H1 (cell line): ENCODE data around the gene SMLR1. TPM values are rescaled to one million over a fixed set of nuclear protein-coding genes. Genes with fewer than 3 reads are reported as not detected.

Experiments used
- CTCF ChIA-PET: fragments of 300-600 bp; sonication (Branson Sonifier 250); formaldehyde crosslinking; loops from one replicate; lab custom pipeline; 2021; ENCODE audit not compliant: partially characterized antibody; lab: Charles Lee
- POLR2A ChIA-PET: fragments of 300-600 bp; sonication (Branson Sonifier 250); formaldehyde crosslinking; loops from one replicate; lab custom pipeline; 2021; ENCODE audit warnings: inconsistent platforms; ENCODE audit not compliant: partially characterized antibody; lab: Charles Lee
- DNase-seq, 2 experiments: peaks; one replicate each; pipeline versions ENCODE4 v3.0.0 to v3.0.0-alpha.2; 2010 to 2022; ENCODE audit warnings: low spot score in 2 of 2, low read depth in 1 of 2, mixed read lengths in 1 of 2
- FAIRE-seq: peaks from 2 replicates; lab custom pipeline; 2011; peaks lifted over from hg19 to GRCh38; lab: Jason Lieb, UNC
- H2AFZ ChIP-seq: 2 replicates; pipeline ENCODE4 v1.8.1; 2012; ENCODE audit warnings: low read length, inconsistent platforms
- H2AK5ac ChIP-seq: 2 replicates; pipeline ENCODE4 v1.6.1; 2013; ENCODE audit warnings: low read depth, low read length
- H2BK120ac ChIP-seq: replicated peaks from 2 replicates; pipeline ENCODE3; 2013; ENCODE audit warnings: low read depth, low read length, inconsistent platforms
- H2BK12ac ChIP-seq: 2 replicates; pipeline ENCODE4 v1.6.1; 2013; ENCODE audit warnings: low read depth, low read length
- H2BK15ac ChIP-seq: 2 replicates; pipeline ENCODE4 v1.6.1; 2013; ENCODE audit warnings: low read length
- H2BK20ac ChIP-seq: 2 replicates; pipeline ENCODE4 v1.6.1; 2013; ENCODE audit warnings: low read length
- H2BK5ac ChIP-seq: 2 replicates; pipeline ENCODE4 v1.6.1; 2013; ENCODE audit warnings: low read depth, low read length
- H3K14ac ChIP-seq: 2 replicates; pipeline ENCODE4 v1.6.1; 2013; ENCODE audit warnings: inconsistent platforms; ENCODE audit not compliant: insufficient read length
- H3K18ac ChIP-seq: 2 replicates; pipeline ENCODE4 v1.6.1; 2013; ENCODE audit warnings: low read length; ENCODE audit errors: extremely low read depth
- H3K23ac ChIP-seq: 2 replicates; pipeline ENCODE4 v1.6.1; 2013; ENCODE audit warnings: inconsistent platforms; ENCODE audit not compliant: insufficient read length
- H3K23me2 ChIP-seq: 2 replicates; pipeline ENCODE4 v1.6.1; 2013; ENCODE audit warnings: low read depth, low read length
- H3K27ac ChIP-seq: 2 replicates; pipeline ENCODE4 v1.6.1; 2011; ENCODE audit warnings: low read depth, low read length, inconsistent platforms
- H3K27me3 ChIP-seq, 4 experiments: replicated peaks in 1 of 4; 1 replicate in 1 of 4; 2 replicates in 3 of 4; pipeline versions ENCODE4 v1.6.1 to v1.8.1; 2011 to 2013; ENCODE audit warnings: low read length in 3 of 4, mild to moderate bottlenecking in 3 of 4, inconsistent platforms in 2 of 4, mixed read lengths in 2 of 4, moderate library complexity in 1 of 4; ENCODE audit not compliant: control insufficient read depth in 3 of 4, insufficient read depth in 3 of 4; ENCODE audit errors: extremely low read depth in 1 of 4
- H3K36me3 ChIP-seq, 4 experiments: 2 replicates each; pipeline versions ENCODE4 v1.6.1 to v1.8.1; 2011 to 2013; ENCODE audit warnings: mild to moderate bottlenecking in 4 of 4, low read length in 3 of 4, moderate library complexity in 2 of 4, control low read depth in 1 of 4, inconsistent platforms in 1 of 4; ENCODE audit not compliant: insufficient read depth in 4 of 4, control insufficient read depth in 2 of 4
- H3K4ac ChIP-seq: replicated peaks from 2 replicates; pipeline ENCODE3; 2013; ENCODE audit warnings: low read length, low read depth, mixed read lengths, inconsistent platforms; ENCODE audit not compliant: insufficient read length
- H3K4me1 ChIP-seq, 4 experiments: replicated peaks in 1 of 4; 1 replicate in 1 of 4; 2 replicates in 3 of 4; pipeline versions ENCODE4 v1.6.1 to v1.8.1; 2011 to 2013; ENCODE audit warnings: low read length in 3 of 4, inconsistent platforms in 2 of 4, mixed read lengths in 1 of 4; ENCODE audit not compliant: insufficient read depth in 4 of 4, control insufficient read depth in 3 of 4
- H3K4me2 ChIP-seq, 2 experiments: 2 replicates each; pipeline versions ENCODE4 v1.6.1 to v1.8.1; 2011 to 2013; ENCODE audit warnings: low read depth in 2 of 2, low read length in 2 of 2, control low read depth in 1 of 2, inconsistent platforms in 1 of 2, mild to moderate bottlenecking in 1 of 2; ENCODE audit not compliant: insufficient read depth in 1 of 2
- H3K4me3 ChIP-seq, 4 experiments: fragments of 200-600, 300-600 bp in 1 of 4; sonication (generic), shearing (Covaris generic), sonication (Bioruptor Twin) in 1 of 4; 2 replicates each; pipeline versions ENCODE4 v1.5.1 to v1.8.1; 2011 to 2016; ENCODE audit warnings: low read length in 4 of 4, low read depth in 3 of 4, control low read depth in 2 of 4, inconsistent platforms in 2 of 4, mild to moderate bottlenecking in 2 of 4, mixed read lengths in 1 of 4, moderate library complexity in 1 of 4; ENCODE audit not compliant: insufficient read depth in 2 of 4; ENCODE audit errors: extremely low read depth in 1 of 4
- H3K56ac ChIP-seq: replicated peaks from 2 replicates; pipeline ENCODE3; 2013; ENCODE audit warnings: low read depth, mild to moderate bottlenecking, mixed read lengths, low read length, inconsistent platforms; ENCODE audit not compliant: insufficient read length
- H3K79me1 ChIP-seq: 2 replicates; pipeline ENCODE4 v1.6.1; 2013; ENCODE audit warnings: low read depth, low read length, control low read depth
- H3K79me2 ChIP-seq, 2 experiments: 2 replicates each; pipeline versions ENCODE4 v1.6.1 to v1.8.1; 2012 to 2013; ENCODE audit warnings: low read length in 2 of 2, mild to moderate bottlenecking in 2 of 2, inconsistent platforms in 1 of 2; ENCODE audit not compliant: insufficient read depth in 2 of 2, control insufficient read depth in 1 of 2
- H3K9ac ChIP-seq, 4 experiments: replicated peaks in 1 of 4; 1 replicate in 1 of 4; 2 replicates in 3 of 4; pipeline versions ENCODE4 v1.6.1 to v1.8.1; 2011 to 2013; ENCODE audit warnings: low read depth in 3 of 4, low read length in 3 of 4, control low read depth in 2 of 4, mild to moderate bottlenecking in 2 of 4, moderate library complexity in 2 of 4, inconsistent platforms in 1 of 4; ENCODE audit errors: extremely low read depth in 1 of 4
- H3K9me3 ChIP-seq, 2 experiments: 2 replicates each; pipeline versions ENCODE4 v1.6.1 to v1.8.1; 2012 to 2013; ENCODE audit warnings: mild to moderate bottlenecking in 2 of 2, moderate library complexity in 2 of 2, control low read depth in 1 of 2, inconsistent platforms in 1 of 2, low read depth in 1 of 2, low read length in 1 of 2, mixed read lengths in 1 of 2; ENCODE audit not compliant: insufficient read depth in 2 of 2
- H4K20me1 ChIP-seq, 2 experiments: replicated peaks in 1 of 2; 2 replicates each; pipeline versions ENCODE3 to v1.8.1; 2011 to 2013; ENCODE audit warnings: inconsistent platforms in 2 of 2, low read length in 2 of 2, mild to moderate bottlenecking in 1 of 2; ENCODE audit not compliant: insufficient read depth in 2 of 2, control insufficient read depth in 1 of 2
- H4K5ac ChIP-seq: 2 replicates; pipeline ENCODE4 v1.6.1; 2013; ENCODE audit warnings: low read length, low read depth, mixed read lengths, inconsistent platforms; ENCODE audit not compliant: insufficient read length
- H4K8ac ChIP-seq: 2 replicates; pipeline ENCODE4 v1.8.0; 2013; ENCODE audit warnings: mild to moderate bottlenecking, moderate library complexity, low read length, inconsistent platforms; ENCODE audit not compliant: insufficient read depth; ENCODE audit errors: extremely low read depth
- H4K91ac ChIP-seq: replicated peaks from 2 replicates; pipeline ENCODE3; 2013; ENCODE audit warnings: low read length, mixed read lengths, inconsistent platforms; ENCODE audit not compliant: insufficient read length
- BACH1 ChIP-seq: IDR thresholded peaks from 2 replicates; pipeline ENCODE4 v1.6.1; 2012; ENCODE audit warnings: low read length, improper control_type of control experiment
- GABPA ChIP-seq: IDR thresholded peaks from 2 replicates; pipeline ENCODE4 v1.6.1; 2011; ENCODE audit warnings: mild to moderate bottlenecking, low read length, moderate library complexity, borderline replicate concordance; ENCODE audit not compliant: insufficient read depth
- GTF2F1 ChIP-seq: IDR thresholded peaks from 2 replicates; pipeline ENCODE4 v1.6.1; 2012; ENCODE audit warnings: low read depth, low read length, improper control_type of control experiment, borderline replicate concordance
- KDM5A ChIP-seq: fragments of 200-600 bp; IDR thresholded peaks from 2 replicates; pipeline ENCODE4 v1.7.1; 2012; ENCODE audit warnings: mild to moderate bottlenecking, low read length, inconsistent platforms, mixed read lengths
- POU5F1 ChIP-seq: IDR thresholded peaks from 2 replicates; pipeline ENCODE4 v1.6.1; 2011; ENCODE audit warnings: low read depth, mild to moderate bottlenecking, low read length, moderate library complexity
- RBBP5 ChIP-seq: IDR thresholded peaks from 2 replicates; pipeline ENCODE4 v1.7.1; 2012; ENCODE audit warnings: low read depth, mild to moderate bottlenecking, inconsistent platforms, low read length, moderate library complexity, borderline replicate concordance
- RXRA ChIP-seq: IDR thresholded peaks from 2 replicates; pipeline ENCODE4 v1.6.1; 2011; ENCODE audit warnings: low read depth, mild to moderate bottlenecking, low read length, moderate library complexity; ENCODE audit not compliant: insufficient read depth
- WGBS, 2 experiments: shearing (Covaris generic) in 1 of 2; methylation state at CpG; one replicate each; pipeline versions ENCODE4 v1.1.6 to v1.1.7; 2013 to 2015; ENCODE audit warnings: low lambda C conversion rate in 2 of 2, mixed read lengths in 2 of 2, inconsistent platforms in 1 of 2, low coverage in 1 of 2, missing lambda C conversion rate in 1 of 2; ENCODE audit not compliant: insufficient replicate concordance in 2 of 2, insufficient coverage in 1 of 2, insufficient read length in 1 of 2; ENCODE audit errors: extremely low coverage in 1 of 2, missing lambda C conversion rate in 1 of 2; 5-methylcytosine and 5-hydroxymethylcytosine counted together
- polyA plus RNA-seq, 7 experiments: library from polyadenylated mRNA; depleted of rRNA in 3 of 7; stranded (reverse) in 5 of 7; unstranded in 2 of 7; fragments of >200 nt in 5 of 7; fragments of 200-250 nt in 2 of 7; gene quantifications; 1 replicate in 5 of 7; 2 replicates in 1 of 7; 4 replicates in 1 of 7; pipeline versions ENCODE4 v1.2.1 to v1.2.3, GENCODE V29; 2011 to 2013; ENCODE audit warnings: missing spikeins in 2 of 7, mixed read lengths in 2 of 7
- total RNA-seq: library from RNA; stranded (reverse); fragmentation: NEBNext Ultra II Directional; extraction: Animal tissue kit (Norgen Biotek cat#: 25700); gene quantifications from 2 replicates; pipeline ENCODE4 v1.2.1, GENCODE V29; 2021

SMLR1 gene
- total and polyA plus RNA-seq, 2 of the 8 experiments (the other 6 are each of a cell fraction or from before 2014, with no cell fraction given) = not detected

DNA sequence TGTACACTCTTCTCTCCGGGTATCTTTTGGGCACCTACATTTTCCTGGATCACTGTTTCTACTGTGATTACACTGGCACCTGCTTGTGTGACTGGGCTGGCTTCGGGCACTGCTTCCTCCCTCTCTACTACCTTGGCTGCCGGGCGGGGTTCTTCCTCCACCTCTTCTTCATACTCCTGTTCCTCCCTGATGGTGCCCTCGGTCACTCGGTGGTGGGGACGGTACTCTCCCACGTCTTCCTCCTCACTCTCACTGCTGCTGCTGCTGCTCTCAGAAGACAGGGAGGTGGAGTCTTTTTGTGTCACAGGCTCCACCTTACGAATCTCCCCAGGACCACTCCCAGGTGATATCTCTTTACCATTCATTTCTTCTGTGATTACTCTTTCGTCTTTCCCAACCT is 42.5 kb downstream of the SMLR1 start:
- no peak overlapping the region for H2AFZ ChIP-seq
- no peak overlapping the region for H2BK15ac ChIP-seq
- no peaks in the 10 kb centered on the region for H3K27me3 ChIP-seq
- H3K79me2 ChIP-seq = no peaks in the 10 kb centered on the region
- ChIA-PET CTCF (no interaction called here), POLR2A (no interaction called here)
- no peaks in the 10 kb centered on the region for H4K20me1 ChIP-seq
- H2AK5ac ChIP-seq = no peak overlapping the region
- no peak overlapping the region for H3K23ac ChIP-seq
- no peak overlapping the region for H3K9ac ChIP-seq
- no peak for FAIRE-seq
- TF ChIP-seq KDM5A (no peak), RXRA (no peak), POU5F1 (no peak), GTF2F1 (no peak), RBBP5 (no peak), BACH1 (no peak), GABPA (no peak)
- TF ChIP-seq, all 59 proteins: peak for 0
- H3K9me3 ChIP-seq = no peaks in the 10 kb centered on the region
- H3K79me1 ChIP-seq = no peaks in the 10 kb centered on the region
- H2BK5ac ChIP-seq = no peak overlapping the region; the same call in 1 of the 2 replicates
- H3K56ac ChIP-seq = no peak overlapping the region
- no peak overlapping the region for H3K4ac ChIP-seq
- no peaks in the 10 kb centered on the region; a peak in 1 of 7 replicates for H3K4me1 ChIP-seq
- no peak overlapping the region for H4K91ac ChIP-seq
- no peak overlapping the region for H3K27ac ChIP-seq
- no peak overlapping the region for H3K18ac ChIP-seq
- no peaks in the 10 kb centered on the region for H3K23me2 ChIP-seq
- no peak overlapping the region for H2BK120ac ChIP-seq
- H3K14ac ChIP-seq = no peak overlapping the region
- DNase-seq = no peak
- no peak overlapping the region for H2BK20ac ChIP-seq
- no peak overlapping the region for H3K4me3 ChIP-seq
- peaks cover 0 to 3% (median 0%) of the 10 kb centered on the region in 4 experiments; a peak in 1 of 8 replicates for H3K36me3 ChIP-seq
- no peak overlapping the region for H2BK12ac ChIP-seq
- H4K8ac ChIP-seq = no peak overlapping the region
- H4K5ac ChIP-seq = no peak overlapping the region
- H3K4me2 ChIP-seq = no peak overlapping the region
- WGBS, 2 experiments = 90% methylated on average over 10 of the region's 10 CpGs; no CpG with 5 or more reads in 1 of the 2 experiments
